Body of pancreas (tissue), 4 donors: ENCODE results near the gene MED22. TPM values are rescaled to one million over a fixed set of nuclear protein-coding genes. Genes with fewer than 3 reads are reported as not detected.
"Not testable (repeated sequence)": the region's sequence is repeated elsewhere in the genome, so short reads cannot be mapped to it uniquely, and the experiment has no call there.

ENCODE experiments used
- ATAC-seq: fragments of 150-250 bp; one replicate; pipeline ENCODE4 v1.9.1; 2016
- DNase-seq, 4 donors: peaks; one replicate each; pipeline ENCODE4 v3.0.0-alpha.2; 2019
- H3K27ac ChIP-seq, 4 donors: fragments of 200-600 bp; sonication (generic); 1 replicate in 3 of 4; 2 replicates in 1 of 4; pipeline versions ENCODE4 v1.5.1 to v1.6.1; 2016 to 2019; ENCODE audit warnings: mild to moderate bottlenecking in 1 of 4, mixed read lengths in 1 of 4, moderate library complexity in 1 of 4
- H3K27me3 ChIP-seq, 2 donors: fragments of 200-600 bp; sonication (generic); one replicate each; pipeline ENCODE4 v1.6.0; 2016; ENCODE audit warnings: mild to moderate bottlenecking in 1 of 2
- H3K36me3 ChIP-seq, 2 donors: fragments of 200-600 bp; sonication (generic); replicated peaks in 1 of 2; 2 replicates each; pipeline ENCODE4 v1.5.1; 2016; ENCODE audit warnings: low read depth in 2 of 2; ENCODE audit not compliant: insufficient read depth in 1 of 2
- H3K4me1 ChIP-seq: fragments of 200-600 bp; sonication (generic); one replicate; pipeline ENCODE4 v1.6.0; 2016
- H3K4me3 ChIP-seq, 2 donors: fragments of 200-600 bp; sonication (generic); 1 replicate in 1 of 2; 2 replicates in 1 of 2; pipeline ENCODE4 v1.5.1; 2016 to 2019
- H3K9me3 ChIP-seq, 3 donors: fragments of 200-600 bp; sonication (generic); 1 replicate in 2 of 3; 2 replicates in 1 of 3; pipeline ENCODE4 v1.5.1; 2016
- POLR2A ChIP-seq, 3 donors: fragments of 450-650 bp; IDR thresholded peaks; one replicate each; pipeline ENCODE4 v1.6.1; 2016; ENCODE audit warnings: antibody characterized with exemption in 3 of 3, mild to moderate bottlenecking in 2 of 3
- WGBS, 2 donors: methylation state at CpG; one replicate each; pipeline ENCODE4 v1.1.5; 2017; 5-methylcytosine and 5-hydroxymethylcytosine counted together
- intact Hi-C: fragments of 100-400 bp; cut with DNase I; formaldehyde crosslinking; loops from one replicate; pipeline ENCODE4 v1.15.1; 2023
- total RNA-seq, 2 donors: library from RNA; depleted of rRNA; stranded (reverse); fragments of >200 nt; gene quantifications; one replicate each; pipeline ENCODE4 v1.1.0, GENCODE V29; 2016
- TF ChIP-seq, protein P1 (sequence below), 7 experiments: fragments of 450-650 bp in 4 of 7; fragments of 200-600 bp in 3 of 7; sonication (generic) in 3 of 7; IDR thresholded peaks; one replicate each; pipeline ENCODE4 v1.5.1; 2016 to 2019; ENCODE audit warnings: antibody characterized with exemption in 7 of 7

The MED22 gene
- total RNA-seq, 2 donors from 2014 or later, result 15.8 to 16.3 TPM

DNA sequence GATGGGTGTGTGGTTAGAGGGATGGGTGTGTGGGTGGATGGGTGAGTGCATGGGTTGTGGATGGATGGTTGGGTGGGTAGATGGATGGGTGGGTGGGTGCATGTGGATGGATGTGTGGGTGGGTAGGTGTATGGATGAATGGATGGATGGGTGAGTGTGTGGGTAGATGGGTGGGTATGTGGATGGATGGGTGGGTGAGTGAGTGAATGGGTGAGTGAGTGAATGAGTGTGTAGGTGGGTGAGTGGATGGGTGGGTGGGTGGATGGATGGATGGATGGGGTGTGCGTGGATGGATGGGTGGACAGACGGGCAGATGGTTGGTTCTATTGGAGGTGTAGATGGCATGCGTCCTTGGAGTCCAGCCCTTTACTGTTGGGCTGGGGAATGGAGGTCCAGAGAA, 45.5 kb upstream of the MED22 start:
- DNase-seq (no peak), ATAC-seq (no peak)
- Histone ChIP-seq H3K4me3 (no peak overlapping the region), H3K4me1 (no peaks in the 10 kb centered on the region), H3K9me3 (no peaks in the 10 kb centered on the region), H3K27ac (no peak overlapping the region), H3K27me3 (peaks cover 0 to 9% of the 10 kb centered on the region in 2 donors), H3K36me3 (no peaks in the 10 kb centered on the region)
- 77 to 81% methylated on average over 3 of the region's 3 CpGs for WGBS, 2 donors
- intact Hi-C loops, result no loop called here
- TF ChIP-seq, protein P1, sequence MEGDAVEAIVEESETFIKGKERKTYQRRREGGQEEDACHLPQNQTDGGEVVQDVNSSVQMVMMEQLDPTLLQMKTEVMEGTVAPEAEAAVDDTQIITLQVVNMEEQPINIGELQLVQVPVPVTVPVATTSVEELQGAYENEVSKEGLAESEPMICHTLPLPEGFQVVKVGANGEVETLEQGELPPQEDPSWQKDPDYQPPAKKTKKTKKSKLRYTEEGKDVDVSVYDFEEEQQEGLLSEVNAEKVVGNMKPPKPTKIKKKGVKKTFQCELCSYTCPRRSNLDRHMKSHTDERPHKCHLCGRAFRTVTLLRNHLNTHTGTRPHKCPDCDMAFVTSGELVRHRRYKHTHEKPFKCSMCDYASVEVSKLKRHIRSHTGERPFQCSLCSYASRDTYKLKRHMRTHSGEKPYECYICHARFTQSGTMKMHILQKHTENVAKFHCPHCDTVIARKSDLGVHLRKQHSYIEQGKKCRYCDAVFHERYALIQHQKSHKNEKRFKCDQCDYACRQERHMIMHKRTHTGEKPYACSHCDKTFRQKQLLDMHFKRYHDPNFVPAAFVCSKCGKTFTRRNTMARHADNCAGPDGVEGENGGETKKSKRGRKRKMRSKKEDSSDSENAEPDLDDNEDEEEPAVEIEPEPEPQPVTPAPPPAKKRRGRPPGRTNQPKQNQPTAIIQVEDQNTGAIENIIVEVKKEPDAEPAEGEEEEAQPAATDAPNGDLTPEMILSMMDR (IDR thresholded peaks at IDR 0.05), result no peak
- TF ChIP-seq POLR2A (IDR thresholded peaks at IDR 0.05), result no peak

DNA sequence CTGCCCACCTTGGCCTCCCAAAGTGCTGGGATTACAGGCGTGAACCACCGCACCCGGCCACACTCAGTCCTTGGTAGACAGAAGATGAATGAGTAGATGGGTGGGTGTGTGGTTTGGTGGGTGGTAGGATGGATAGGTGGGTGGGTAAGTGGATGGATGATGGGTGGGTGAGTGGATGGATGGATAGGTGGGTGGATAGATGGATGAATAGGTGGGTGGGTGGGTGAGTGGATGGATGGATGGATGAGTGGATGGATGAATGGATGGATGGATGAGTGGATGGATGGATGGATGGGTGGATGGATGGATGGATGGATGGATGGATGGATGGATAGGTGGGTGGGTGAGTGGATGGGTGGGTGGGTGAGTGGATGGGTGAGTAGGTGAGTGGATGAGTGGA, 44.4 kb upstream of the MED22 start:
- H3K27me3 ChIP-seq, ATAC-seq, H3K27ac ChIP-seq, DNase-seq, H3K36me3 ChIP-seq, H3K4me3 ChIP-seq, H3K9me3 ChIP-seq, intact Hi-C loops, H3K4me1 ChIP-seq: not testable (repeated sequence)
- WGBS, 2 donors, result 88 to 96% methylated on average over 3 of the region's 3 CpGs

DNA sequence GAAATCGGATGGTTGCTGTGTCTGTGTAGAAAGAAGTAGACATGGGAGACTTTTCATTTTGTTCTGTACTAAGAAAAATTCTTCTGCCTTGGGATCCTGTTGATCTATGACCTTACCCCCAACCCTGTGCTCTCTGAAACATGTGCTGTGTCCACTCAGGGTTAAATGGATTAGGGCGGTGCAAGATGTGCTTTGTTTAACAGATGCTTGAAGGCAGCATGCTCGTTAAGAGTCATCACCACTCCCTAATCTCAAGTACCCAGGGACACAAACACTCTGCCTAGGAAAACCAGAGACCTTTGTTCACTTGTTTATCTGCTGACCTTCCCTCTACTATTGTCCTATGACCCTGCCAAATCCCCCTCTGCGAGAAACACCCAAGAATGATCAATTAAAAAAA, 43.5 kb upstream of the MED22 start:
- H3K4me1 ChIP-seq, DNase-seq, H3K36me3 ChIP-seq, intact Hi-C loops, H3K27me3 ChIP-seq, H3K27ac ChIP-seq, H3K9me3 ChIP-seq, ATAC-seq, H3K4me3 ChIP-seq: not testable (repeated sequence)
- 30 to 31% methylated on average over 1 to 3 of the region's 4 CpGs for WGBS, 2 donors

DNA sequence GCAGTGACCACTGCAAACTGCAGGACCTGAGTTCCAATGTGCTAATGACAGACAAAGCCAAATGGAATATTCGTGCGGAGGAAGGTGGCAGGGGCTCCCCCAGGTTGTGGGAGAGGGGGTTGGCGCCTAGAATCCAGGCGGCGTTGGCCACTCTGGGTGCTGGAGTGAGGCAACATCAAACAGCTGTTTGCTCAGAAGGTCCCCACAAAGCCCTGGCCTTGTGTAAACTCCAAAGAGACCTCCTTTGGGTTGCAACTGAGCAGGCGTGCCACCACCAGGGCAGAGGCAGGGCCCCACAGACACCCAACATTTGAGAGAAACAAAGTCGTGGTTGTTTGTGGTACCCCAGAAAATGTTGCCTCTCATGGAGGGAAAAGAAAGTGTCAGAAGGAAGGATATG, 42.8 kb upstream of the MED22 start:
- H3K27ac ChIP-seq, result no peak overlapping the region
- no peak for DNase-seq
- TF ChIP-seq, protein P1 (IDR thresholded peaks at IDR 0.05), result no peak
- TF ChIP-seq POLR2A (IDR thresholded peaks at IDR 0.05), result no peak
- intact Hi-C loops, result no loop called here
- H3K4me3 ChIP-seq, result no peak overlapping the region
- no peak for ATAC-seq
- WGBS, 2 donors, result 59 to 64% methylated on average over 7 of the region's 7 CpGs
- no peaks in the 10 kb centered on the region for H3K36me3 ChIP-seq
- H3K9me3 ChIP-seq, result no peaks in the 10 kb centered on the region
- no peaks in the 10 kb centered on the region for H3K4me1 ChIP-seq
- peaks cover 0 to 4% of the 10 kb centered on the region in 2 donors for H3K27me3 ChIP-seq

DNA sequence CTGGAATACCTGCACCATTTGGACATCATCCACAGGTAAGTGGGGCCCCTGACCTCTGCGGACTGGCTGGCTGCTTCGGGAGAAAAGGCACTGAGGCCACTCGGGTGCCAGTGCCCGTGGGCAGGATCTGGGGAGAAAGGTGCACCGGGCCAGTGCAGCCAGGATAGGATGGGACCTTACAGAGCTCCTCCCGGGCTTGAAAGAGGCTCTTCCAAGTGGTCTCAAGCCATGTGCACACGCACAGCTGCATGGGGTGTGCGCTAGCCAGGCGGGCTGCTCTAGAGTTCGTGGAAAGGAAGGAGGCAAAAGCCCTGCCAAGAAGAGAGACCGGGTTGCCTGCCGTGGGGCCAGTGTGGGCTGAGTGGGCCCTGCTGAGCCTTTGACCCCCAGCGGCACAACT, 41.6 kb upstream of the MED22 start:
- WGBS, 2 donors, result 79 to 81% methylated on average over 7 to 13 of the region's 13 CpGs
- TF ChIP-seq POLR2A (IDR thresholded peaks at IDR 0.05), result no peak
- TF ChIP-seq, protein P1 (IDR thresholded peaks at IDR 0.05), result no peak
- Histone ChIP-seq H3K4me1 (no peaks in the 10 kb centered on the region), H3K9me3 (no peaks in the 10 kb centered on the region), H3K27me3 (no peaks in the 10 kb centered on the region), H3K36me3 (no peaks in the 10 kb centered on the region), H3K4me3 (no peak overlapping the region), H3K27ac (no peak overlapping the region)
- no peak for DNase-seq
- ATAC-seq, result no peak
- intact Hi-C loops, result no loop called here

DNA sequence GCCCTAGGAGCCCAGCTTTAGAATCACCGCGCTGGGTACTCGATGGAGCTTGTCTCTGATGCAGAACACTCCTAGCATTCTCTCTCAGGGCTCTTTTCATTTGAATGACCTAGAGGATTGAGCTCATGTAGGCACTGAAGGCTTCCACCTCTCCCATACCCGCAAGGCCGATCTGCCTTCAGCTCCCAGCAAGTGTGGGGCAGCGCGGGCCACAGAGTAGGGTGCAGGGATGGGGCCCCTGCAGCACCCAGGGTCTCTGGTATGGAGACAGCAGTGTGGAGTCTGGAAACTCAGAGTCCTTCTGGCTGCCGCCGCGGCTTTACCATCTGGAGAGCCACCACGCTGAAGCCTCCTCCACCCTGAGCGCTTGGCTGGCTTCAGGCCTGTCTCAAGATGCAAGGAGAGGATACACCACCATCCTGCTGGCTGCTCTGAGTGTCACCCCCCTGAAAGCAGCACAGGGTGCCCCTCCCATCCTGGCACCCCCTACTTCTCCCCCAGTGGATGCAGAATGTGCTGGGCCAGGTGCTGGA, 41.2 kb upstream of the MED22 start:
- TF ChIP-seq, protein P1 (IDR thresholded peaks at IDR 0.05), result no peak
- no peak for TF ChIP-seq POLR2A (IDR thresholded peaks at IDR 0.05)
- H3K9me3 ChIP-seq, result no peaks in the 10 kb centered on the region
- H3K4me1 ChIP-seq, result no peaks in the 10 kb centered on the region
- H3K27ac ChIP-seq, result no peak overlapping the region
- no peaks in the 10 kb centered on the region for H3K27me3 ChIP-seq
- intact Hi-C loops, result no loop called here
- H3K36me3 ChIP-seq, result no peaks in the 10 kb centered on the region
- H3K4me3 ChIP-seq, result no peak overlapping the region
- no peak for DNase-seq
- WGBS, 2 donors, result 95 to 100% methylated on average over 2 to 12 of the region's 12 CpGs
- no peak for ATAC-seq
